SK-N-SH treated with all-trans-retinoic acid at 6 μM for 48 hours (cell line): Measurements from ENCODE around the gene MDC1.

Source experiments
- ATAC-seq: fragments of 200-7000 bp; cut with Tn5 transposase; 3 replicates; pipeline ENCODE4 v1.9.1; 2020; ENCODE audit warnings: mild to moderate bottlenecking, moderate library complexity
- ARNTL ChIP-seq: fragments of 450-650 bp; formaldehyde crosslinking; IDR thresholded peaks from 2 replicates; pipeline ENCODE4 v1.5.0; 2020; ENCODE audit warnings: low read depth, mild to moderate bottlenecking, moderate library complexity, borderline replicate concordance
- BACH2 ChIP-seq: fragments of 250-450 bp; sonication (Bioruptor Pico); IDR thresholded peaks from 2 replicates; pipeline ENCODE4 v1.9.0; 2021; ENCODE audit warnings: mild to moderate bottlenecking, borderline replicate concordance
- CSDC2 ChIP-seq: fragments of 250-450 bp; sonication (Bioruptor Pico); IDR thresholded peaks from 2 replicates; pipeline ENCODE4 v1.5.0; 2020; ENCODE audit warnings: mild to moderate bottlenecking, moderate library complexity
- CSRNP3 ChIP-seq: fragments of 250-450 bp; sonication (Bioruptor Pico); IDR thresholded peaks from 2 replicates; pipeline ENCODE4 v1.5.1; 2021; ENCODE audit warnings: mild to moderate bottlenecking, moderate library complexity
- ESRRG ChIP-seq: fragments of 250-450 bp; sonication (Bioruptor Pico); IDR thresholded peaks from 2 replicates; pipeline ENCODE4 v1.6.1; 2021; ENCODE audit warnings: mild to moderate bottlenecking
- GLIS3 ChIP-seq: fragments of 250-450 bp; sonication (Bioruptor Pico); IDR thresholded peaks from 2 replicates; pipeline ENCODE4 v1.5.0; 2020; ENCODE audit warnings: mild to moderate bottlenecking, moderate library complexity
- ISL1 ChIP-seq: fragments of 250-450 bp; sonication (Bioruptor Pico); IDR thresholded peaks from 2 replicates; pipeline ENCODE4 v2.1.2; 2022; ENCODE audit warnings: mild to moderate bottlenecking, moderate library complexity
- OSR1 ChIP-seq: fragments of 250-450 bp; sonication (Bioruptor Pico); IDR thresholded peaks from 2 replicates; pipeline ENCODE4 v1.8.0; 2022; ENCODE audit warnings: moderate library complexity, mild to moderate bottlenecking, inconsistent platforms
- POU6F1 ChIP-seq: fragments of 250-450 bp; sonication (Bioruptor Pico); IDR thresholded peaks from 2 replicates; pipeline ENCODE4 v1.8.0; 2021; ENCODE audit warnings: low read depth, mild to moderate bottlenecking, moderate library complexity, borderline replicate concordance
- RARB ChIP-seq: fragments of 250-450 bp; sonication (Bioruptor Pico); IDR thresholded peaks from 2 replicates; pipeline ENCODE4 v1.8.0; 2021; ENCODE audit warnings: mild to moderate bottlenecking, moderate library complexity
- SNAI2 ChIP-seq: fragments of 250-450 bp; sonication (Bioruptor Pico); IDR thresholded peaks from 2 replicates; pipeline ENCODE4 v1.5.0; 2020; ENCODE audit warnings: mild to moderate bottlenecking, moderate library complexity
- TCF4 ChIP-seq: fragments of 250-450 bp; sonication (Bioruptor Pico); IDR thresholded peaks from 2 replicates; pipeline ENCODE4 v1.8.0; 2021; ENCODE audit warnings: mild to moderate bottlenecking, moderate library complexity, borderline replicate concordance
- TSHZ2 ChIP-seq: fragments of 250-450 bp; sonication (Bioruptor Pico); IDR thresholded peaks from 2 replicates; pipeline ENCODE4 v1.5.0; 2020; ENCODE audit warnings: mild to moderate bottlenecking, moderate library complexity
- ZC3H10 ChIP-seq: fragments of 250-450 bp; sonication (Bioruptor Pico); IDR thresholded peaks from 2 replicates; pipeline ENCODE4 v1.5.1; 2021; ENCODE audit warnings: mild to moderate bottlenecking, moderate library complexity
- ZFP3 ChIP-seq: fragments of 250-450 bp; sonication (Bioruptor Pico); IDR thresholded peaks from 2 replicates; pipeline ENCODE4 v1.5.0; 2020; ENCODE audit warnings: mild to moderate bottlenecking, moderate library complexity
- ZFP30 ChIP-seq: fragments of 450-650 bp; formaldehyde crosslinking; IDR thresholded peaks from 2 replicates; pipeline ENCODE4 v1.5.0; 2022; ENCODE audit warnings: mild to moderate bottlenecking, moderate library complexity
- ZNF565 ChIP-seq: fragments of 450-650 bp; formaldehyde crosslinking; conservative IDR thresholded peaks from 2 replicates; pipeline ENCODE4 v1.5.0; 2020; ENCODE audit warnings: low read depth, mild to moderate bottlenecking, moderate library complexity
- ZNF70 ChIP-seq: fragments of 450-650 bp; formaldehyde crosslinking; IDR thresholded peaks from 2 replicates; pipeline ENCODE4 v1.5.0; 2020; ENCODE audit warnings: mild to moderate bottlenecking, moderate library complexity
- ZNF8 ChIP-seq: fragments of 450-650 bp; formaldehyde crosslinking; IDR thresholded peaks from 2 replicates; pipeline ENCODE4 v1.5.0; 2020; ENCODE audit warnings: mild to moderate bottlenecking, moderate library complexity
- TF ChIP-seq, protein P1 (sequence below): fragments of 250-450 bp; sonication (Bioruptor Pico); IDR thresholded peaks from 2 replicates; pipeline ENCODE4 v1.5.1; 2020; ENCODE audit warnings: low read depth, mild to moderate bottlenecking, moderate library complexity

MDC1 gene

DNA sequence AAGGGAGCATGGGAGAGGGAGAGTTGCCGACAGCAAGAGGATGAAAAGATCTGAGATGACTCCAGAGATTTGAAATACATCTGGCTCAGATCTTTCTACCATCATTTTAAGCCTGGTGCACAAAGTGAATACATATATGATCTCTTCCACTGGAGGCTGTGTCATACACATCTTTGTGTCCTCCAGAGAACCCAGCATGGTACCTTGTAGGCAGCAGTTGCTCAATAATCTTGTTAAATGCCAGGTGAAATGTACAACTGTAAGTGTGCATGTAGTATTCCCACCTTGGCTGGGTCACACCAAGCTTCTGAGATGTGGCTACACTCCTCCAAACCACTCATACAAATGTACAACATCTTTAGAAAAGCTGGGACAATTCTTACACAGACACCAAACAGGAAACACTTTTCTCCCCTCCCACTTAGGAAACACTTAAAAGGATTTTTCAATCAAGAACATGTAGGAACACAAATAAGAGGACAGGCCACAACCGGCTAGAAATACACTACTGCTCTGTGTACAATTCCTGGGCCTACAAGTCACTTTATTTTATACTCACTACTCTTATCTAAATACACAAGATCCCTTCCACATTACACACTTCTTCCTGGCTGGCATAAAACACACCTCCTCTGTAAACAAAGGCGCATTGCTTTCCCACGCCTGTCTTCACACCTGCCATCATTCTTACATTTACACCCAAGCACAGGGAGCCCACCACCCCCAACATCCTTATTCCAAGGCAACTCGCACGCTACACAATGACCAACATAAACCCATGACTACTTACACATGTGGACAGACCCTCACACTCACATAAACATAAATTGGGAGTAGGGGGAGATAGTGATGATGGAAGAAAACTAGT is 31.1 kb upstream of the MDC1 start (continued):
- no peak for TF ChIP-seq CSRNP3 (CRISPR knock-in tag)
- no peak for TF ChIP-seq TSHZ2
- no peak for TF ChIP-seq ZC3H10
- TF ChIP-seq ISL1 (CRISPR knock-in tag) = no peak
- no peak for TF ChIP-seq CSDC2 (CRISPR knock-in tag)
- TF ChIP-seq ARNTL = no peak
- TF ChIP-seq ZFP3 (CRISPR knock-in tag) = no peak

GRCh38 chr6:30747300-30747687 is 30.2 kb upstream of the MDC1 start:
- TF ChIP-seq TCF4 (CRISPR knock-in tag) (no peak), ZFP30 (CRISPR knock-in tag) (no peak), CSDC2 (CRISPR knock-in tag) (no peak), ZFP3 (CRISPR knock-in tag) (no peak)
- TF ChIP-seq, protein P1, sequence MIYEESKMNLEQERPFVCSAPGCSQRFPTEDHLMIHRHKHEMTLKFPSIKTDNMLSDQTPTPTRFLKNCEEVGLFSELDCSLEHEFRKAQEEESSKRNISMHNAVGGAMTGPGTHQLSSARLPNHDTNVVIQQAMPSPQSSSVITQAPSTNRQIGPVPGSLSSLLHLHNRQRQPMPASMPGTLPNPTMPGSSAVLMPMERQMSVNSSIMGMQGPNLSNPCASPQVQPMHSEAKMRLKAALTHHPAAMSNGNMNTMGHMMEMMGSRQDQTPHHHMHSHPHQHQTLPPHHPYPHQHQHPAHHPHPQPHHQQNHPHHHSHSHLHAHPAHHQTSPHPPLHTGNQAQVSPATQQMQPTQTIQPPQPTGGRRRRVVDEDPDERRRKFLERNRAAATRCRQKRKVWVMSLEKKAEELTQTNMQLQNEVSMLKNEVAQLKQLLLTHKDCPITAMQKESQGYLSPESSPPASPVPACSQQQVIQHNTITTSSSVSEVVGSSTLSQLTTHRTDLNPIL = no peak
- ATAC-seq = no peak

GRCh38 chr6:30744054-30744805 is 27.1 kb upstream of the MDC1 start, which contains the start of gene IER3:
IER3 (minus strand) TSS chr6:30744547; CDS start chr6:30744518, 29 bp downstream.
- no peak for TF ChIP-seq BACH2 (CRISPR knock-in tag)
- no peak for TF ChIP-seq TCF4 (CRISPR knock-in tag)
- TF ChIP-seq SNAI2 (CRISPR knock-in tag) = no peak
- TF ChIP-seq GLIS3 (CRISPR knock-in tag) = no peak
- peak; percentile 3; the same call in 2 of the 3 replicates for ATAC-seq

GRCh38 chr6:30743099-30744053 is 26.3 kb upstream of the MDC1 start:
- ATAC-seq = no peak
- TF ChIP-seq SNAI2 (CRISPR knock-in tag) (no peak), ZNF565 (no peak), ZNF8 (CRISPR knock-in tag) (no peak), OSR1 (CRISPR knock-in tag) (no peak), ISL1 (CRISPR knock-in tag) (no peak), TCF4 (CRISPR knock-in tag) (no peak), ZC3H10 (no peak), ZFP30 (CRISPR knock-in tag) (no peak), BACH2 (CRISPR knock-in tag) (no peak), RARB (CRISPR knock-in tag) (no peak), TSHZ2 (0 out of 2 replicates have a peak, but pooled peaks have one; percentile 12), CSDC2 (CRISPR knock-in tag) (0 out of 2 replicates have a peak, but pooled peaks have one; percentile 72), ZNF70 (CRISPR knock-in tag) (no peak), GLIS3 (CRISPR knock-in tag) (no peak), ESRRG (CRISPR knock-in tag) (no peak), POU6F1 (CRISPR knock-in tag) (no peak)
- TF ChIP-seq, protein P1 = no peak
